NB4 (cell line): ENCODE measurements around the gene UNC13B.

ENCODE experiments used
- CTCF ChIP-seq: IDR thresholded peaks from one replicate; pipeline ENCODE4 v1.5.1; 2012; ENCODE audit warnings: low read depth, low read length
- MYC ChIP-seq: IDR thresholded peaks from 2 replicates; pipeline ENCODE4 v1.6.1; 2011; ENCODE audit warnings: low read depth, low read length
- POLR2A ChIP-seq: IDR thresholded peaks from 2 replicates; pipeline ENCODE4 v1.6.1; 2011; ENCODE audit warnings: mild to moderate bottlenecking; ENCODE audit not compliant: insufficient read length; ENCODE audit errors: extremely low read depth
- TF ChIP-seq, protein P1 (sequence below): IDR thresholded peaks from 2 replicates; pipeline ENCODE4 v1.6.1; 2011; ENCODE audit warnings: low read depth, low read length

DNA sequence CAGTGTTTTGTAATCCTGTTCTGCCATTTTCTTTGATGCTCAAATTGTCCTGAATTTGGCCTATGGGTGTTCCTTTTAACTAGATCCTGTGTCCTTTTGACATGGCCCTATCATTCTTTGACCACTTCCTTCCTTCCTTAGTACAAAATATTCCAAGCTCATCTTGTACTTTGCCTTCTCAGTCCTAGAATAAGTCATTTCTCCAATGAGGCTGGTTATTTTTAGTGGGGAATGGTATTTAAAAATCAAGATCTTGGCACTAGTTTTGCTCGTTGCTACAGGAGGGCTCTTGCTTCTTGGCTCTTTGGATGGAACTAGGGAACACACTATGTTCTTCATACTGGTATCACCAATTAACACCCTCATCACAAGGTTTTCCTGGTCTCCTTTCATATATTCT lies 108.1 kb downstream of the UNC13B start:
- TF ChIP-seq CTCF (no peak), POLR2A (no peak), MYC (no peak)
- TF ChIP-seq, protein P1, sequence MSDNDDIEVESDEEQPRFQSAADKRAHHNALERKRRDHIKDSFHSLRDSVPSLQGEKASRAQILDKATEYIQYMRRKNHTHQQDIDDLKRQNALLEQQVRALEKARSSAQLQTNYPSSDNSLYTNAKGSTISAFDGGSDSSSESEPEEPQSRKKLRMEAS = no peak
